ENCODE data around the gene MT4. TPM values are rescaled to one million over a fixed set of nuclear protein-coding genes. Genes with fewer than 3 reads are reported as not detected.

MT4 gene
- total RNA-seq, 1 experiment from 2014 or later, result not detected

GRCh38 chr16:56519459-56520250, 45.2 kb upstream of the MT4 start, which contains the start of gene BBS2 (continued):
- TF ChIP-seq IRF1 (CRISPR knock-in tag; IDR thresholded peaks at IDR 0.05) (no peak), MXD4 (CRISPR knock-in tag; IDR thresholded peaks at IDR 0.05; ENCODE audit: borderline replicate concordance) (no peak), ZNF263 (CRISPR knock-in tag; IDR thresholded peaks at IDR 0.05; ENCODE audit: low read depth) (no peak), GTF2I (CRISPR knock-in tag; conservative IDR thresholded peaks at IDR 0.05) (no peak), STAT6 (CRISPR knock-in tag; conservative IDR thresholded peaks at IDR 0.05; ENCODE audit: low read depth) (no peak), OVOL2 (CRISPR knock-in tag; IDR thresholded peaks at IDR 0.05; ENCODE audit: borderline replicate concordance) (no peak), AR (CRISPR knock-in tag; IDR thresholded peaks at IDR 0.05) (no peak), FOXK1 (CRISPR knock-in tag; IDR thresholded peaks at IDR 0.05) (no peak), ATF2 (CRISPR knock-in tag; IDR thresholded peaks at IDR 0.05; ENCODE audit: borderline replicate concordance, low read depth) (no peak), KAT7 (CRISPR knock-in tag; IDR thresholded peaks at IDR 0.05; ENCODE audit: borderline replicate concordance) (no peak), ZNF425 (CRISPR knock-in tag; conservative IDR thresholded peaks at IDR 0.05) (no peak), ATF3 (CRISPR knock-in tag; conservative IDR thresholded peaks at IDR 0.05) (no peak), ZNF121 (CRISPR knock-in tag; IDR thresholded peaks at IDR 0.05) (no peak), JAZF1 (CRISPR knock-in tag; IDR thresholded peaks at IDR 0.05) (no peak), MLX (CRISPR knock-in tag; IDR thresholded peaks at IDR 0.05) (no peak), NFATC4 (CRISPR knock-in tag; IDR thresholded peaks at IDR 0.05) (no peak), TEAD4 (CRISPR knock-in tag; IDR thresholded peaks at IDR 0.05) (no peak)

Measured in WTC11 (cell line).